GM19238 (cell line): ENCODE measurements around the gene SFT2D3.

Experiments used
- DNase-seq: peaks from one replicate; pipeline ENCODE4 v3.0.0; 2011; ENCODE audit warnings: low spot score; ENCODE audit not compliant: insufficient read length

Gene SFT2D3

GRCh38 chr2:127740665-127741288 is 39.5 kb downstream of the SFT2D3 start:
- DNase-seq, result no peak

GRCh38 chr2:127743477-127744026 is 42.3 kb downstream of the SFT2D3 start:
- no peak for DNase-seq

DNA sequence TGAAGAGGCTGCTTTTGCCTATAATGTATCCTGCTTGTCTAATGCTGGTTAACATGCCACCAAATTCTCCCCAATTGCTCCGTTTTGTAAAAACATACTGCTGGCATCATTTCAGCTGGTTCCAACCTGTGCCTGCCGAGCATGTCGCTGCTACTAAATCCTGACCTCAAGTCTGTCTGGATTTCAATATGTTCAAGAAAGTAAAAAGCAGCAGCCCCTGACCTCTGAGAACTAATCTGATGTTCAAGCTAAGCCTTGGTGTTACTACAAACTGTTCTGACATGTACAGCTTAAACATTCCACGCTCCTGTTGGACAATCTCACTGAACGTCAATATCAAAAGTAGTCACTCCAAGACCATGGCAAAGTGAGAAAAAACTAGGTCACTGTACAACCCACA is 46.3 kb downstream of the SFT2D3 start:
- no peak for DNase-seq

DNA sequence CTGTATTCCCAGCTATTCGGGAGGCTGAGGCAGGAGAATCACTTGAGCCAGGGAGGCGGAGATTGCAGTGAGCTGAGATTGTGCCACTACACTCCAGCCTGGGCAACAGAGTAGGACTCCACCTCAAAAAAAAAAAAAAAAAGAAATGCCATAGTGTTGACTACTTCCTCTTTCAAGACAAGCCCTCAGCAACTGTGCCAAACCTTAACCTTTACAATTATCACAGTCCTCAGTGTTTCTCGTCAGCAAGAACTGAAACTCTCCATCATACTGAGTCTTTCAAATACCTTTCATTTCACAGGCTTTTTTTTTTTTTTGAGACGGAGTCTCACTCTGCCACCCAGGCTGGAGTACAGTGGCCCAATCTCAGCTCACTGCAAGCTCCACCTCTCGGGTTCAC is 48.2 kb downstream of the SFT2D3 start:
- DNase-seq, result peak; percentile 26

DNA sequence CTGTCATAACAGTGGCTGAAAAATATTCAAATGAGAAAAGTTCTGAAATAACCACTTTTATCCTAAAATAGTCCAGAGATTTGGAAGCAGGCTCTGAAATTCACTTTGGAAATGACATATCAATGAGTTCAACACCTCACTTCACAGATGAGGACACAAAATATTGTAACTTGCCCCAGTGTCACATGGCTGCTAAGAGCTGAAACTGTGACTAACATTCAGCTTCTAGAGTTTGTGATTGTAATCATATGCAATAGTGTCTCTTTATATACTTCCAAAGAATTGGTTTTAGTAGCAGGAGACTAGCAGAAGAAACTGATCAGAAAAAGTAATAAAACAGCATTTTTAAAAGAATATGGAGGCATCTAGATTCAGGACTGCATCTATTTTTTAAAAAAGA is 52.1 kb downstream of the SFT2D3 start:
- no peak for DNase-seq

- DNase-seq, result no peak
These were observed 52.9 kb downstream of the SFT2D3 start for GRCh38 chr2:127754186-127754585.
